ENCODE results near the gene TSPAN12.

TSPAN12 gene

DNA sequence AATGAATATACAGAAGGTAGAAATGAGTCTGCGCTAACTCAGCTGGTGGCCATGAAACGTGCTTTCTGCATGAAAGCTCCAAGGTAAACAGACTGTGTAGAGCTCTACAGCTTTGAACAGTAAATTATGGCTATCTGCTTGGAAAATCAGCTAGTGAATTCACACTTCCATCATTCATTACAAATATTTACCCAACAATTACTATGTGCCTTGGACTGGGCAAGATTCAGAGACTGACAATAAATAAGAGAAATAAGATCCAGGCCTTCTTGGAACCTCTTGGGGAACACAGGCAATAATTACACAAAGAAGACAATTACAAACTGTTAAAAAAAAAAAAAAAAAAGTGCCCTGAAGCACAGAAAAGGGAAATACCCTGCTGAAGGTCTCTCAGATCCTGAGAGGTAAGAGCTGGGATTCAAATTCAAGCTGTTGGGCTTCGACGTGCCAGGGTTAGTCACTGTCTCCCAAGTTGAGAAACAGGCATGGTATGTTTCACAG lies 15.8 kb downstream of the TSPAN12 start:
- no peak for DNase-seq (ENCODE audit: low read depth)

DNA sequence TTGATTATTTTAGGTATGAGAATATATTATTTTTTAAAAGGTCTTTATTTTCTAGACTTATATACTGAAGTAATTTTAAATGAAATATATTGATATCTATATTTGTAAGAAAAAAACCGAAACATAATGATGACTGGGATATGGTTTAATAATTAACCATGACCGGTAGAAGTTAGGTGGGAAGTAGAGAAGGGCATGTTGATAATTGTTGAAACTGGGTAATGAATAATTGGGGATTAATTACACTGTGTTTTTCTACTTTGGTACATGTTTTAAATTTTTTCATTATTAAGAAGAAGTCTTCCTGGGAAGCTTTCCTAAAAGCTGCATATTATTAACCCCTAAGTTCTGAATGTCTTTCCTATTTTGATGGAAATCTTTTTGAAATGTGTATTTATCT lies 16.3 kb downstream of the TSPAN12 start:
- no peak for DNase-seq (ENCODE audit: low read depth)

GRCh38 chr7:120838281-120838682 lies 19.7 kb downstream of the TSPAN12 start:
- DNase-seq (ENCODE audit: low read depth): no peak

GRCh38 chr7:120837599-120837998 lies 20.3 kb downstream of the TSPAN12 start:
- DNase-seq (ENCODE audit: low read depth): no peak

DNA sequence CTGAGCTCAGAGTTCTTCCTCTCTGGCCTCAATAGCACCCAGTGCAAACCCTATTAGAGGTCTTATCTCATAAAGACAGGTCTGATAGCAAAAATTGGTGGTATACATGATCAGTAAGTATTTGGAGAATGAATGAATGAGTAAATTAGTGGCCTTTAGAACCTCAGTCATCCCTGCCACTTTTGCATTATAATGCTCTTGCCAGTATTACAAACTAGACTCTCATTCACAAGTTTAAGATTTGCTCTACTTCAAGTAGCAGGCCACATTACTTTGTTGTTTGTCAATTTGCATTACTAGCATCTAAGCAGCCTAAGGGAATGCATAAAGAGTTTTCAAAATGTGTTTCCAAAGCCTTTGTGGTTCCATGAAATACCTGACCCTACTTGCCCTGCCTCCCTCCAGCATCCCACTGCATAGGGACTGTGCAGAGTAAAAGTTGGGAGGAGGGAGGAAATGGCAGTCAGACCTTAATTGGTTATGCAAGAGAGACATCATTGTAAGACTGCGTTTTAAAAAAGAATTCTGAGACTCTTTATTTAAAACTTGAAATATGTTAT lies 21.3 kb downstream of the TSPAN12 start:
- DNase-seq (ENCODE audit: low read depth): no peak

GRCh38 chr7:120834726-120835125 lies 23.2 kb downstream of the TSPAN12 start:
- DNase-seq (ENCODE audit: low read depth): no peak

GRCh38 chr7:120833546-120833945 lies 24.4 kb downstream of the TSPAN12 start:
- no peak for DNase-seq (ENCODE audit: low read depth)

DNA sequence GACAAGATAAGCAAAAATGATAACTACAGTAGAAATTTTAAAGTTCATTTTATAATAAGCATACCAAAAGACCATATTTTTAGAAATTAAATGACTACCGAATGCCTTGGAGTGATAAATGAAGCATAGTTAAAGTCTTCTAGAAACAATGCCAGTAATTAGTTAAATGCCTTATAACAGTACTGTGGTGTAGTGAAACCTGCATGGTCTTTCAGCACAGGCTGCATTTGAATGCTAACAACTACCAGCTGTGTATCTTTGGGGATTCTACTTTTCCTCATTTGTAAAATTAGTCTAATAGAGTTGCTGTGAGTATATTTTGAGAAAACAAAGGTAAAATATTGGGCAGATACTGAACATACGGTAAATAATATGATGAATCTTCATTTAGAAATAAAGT lies 25.1 kb downstream of the TSPAN12 start:
- no peak for DNase-seq (ENCODE audit: low read depth)

DNA sequence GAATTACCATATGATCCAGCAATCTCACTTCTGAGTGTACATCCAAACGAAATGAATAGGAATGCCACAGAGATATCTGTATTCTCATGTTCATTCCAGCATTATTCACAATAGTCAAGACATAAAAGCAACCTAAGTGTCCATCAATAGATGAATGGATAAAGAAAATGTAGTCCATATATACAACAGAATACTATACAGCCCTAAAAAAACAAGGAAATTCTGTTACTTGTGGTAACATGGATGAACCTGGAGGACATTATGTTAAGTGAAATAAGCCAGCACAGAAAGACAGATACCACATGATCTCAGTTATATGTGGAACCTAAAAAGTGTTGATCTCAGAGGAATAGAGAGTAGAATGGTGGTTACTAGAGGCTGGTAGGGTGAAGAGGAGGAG lies 26.7 kb downstream of the TSPAN12 start:
- no peak for DNase-seq (ENCODE audit: low read depth)

DNA sequence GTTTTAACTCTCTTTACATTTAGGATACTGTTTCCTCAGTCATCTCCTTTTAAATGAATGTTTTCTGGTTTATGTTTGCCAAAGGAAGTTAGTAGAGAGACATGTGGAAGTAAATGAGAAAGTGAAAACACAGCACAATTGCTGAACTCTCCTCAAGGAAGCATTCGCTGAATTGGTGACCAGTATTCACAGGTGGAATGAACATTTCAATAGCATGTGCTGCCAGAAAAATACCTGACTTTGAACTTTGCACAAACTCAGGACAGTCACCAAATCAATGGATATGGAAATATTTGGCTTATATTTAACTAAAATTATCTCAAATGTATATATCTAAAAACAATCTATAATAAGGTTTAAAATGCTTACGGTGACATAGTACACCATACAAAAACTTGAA lies 28.5 kb downstream of the TSPAN12 start:
- no peak for DNase-seq (ENCODE audit: low read depth)

DNA sequence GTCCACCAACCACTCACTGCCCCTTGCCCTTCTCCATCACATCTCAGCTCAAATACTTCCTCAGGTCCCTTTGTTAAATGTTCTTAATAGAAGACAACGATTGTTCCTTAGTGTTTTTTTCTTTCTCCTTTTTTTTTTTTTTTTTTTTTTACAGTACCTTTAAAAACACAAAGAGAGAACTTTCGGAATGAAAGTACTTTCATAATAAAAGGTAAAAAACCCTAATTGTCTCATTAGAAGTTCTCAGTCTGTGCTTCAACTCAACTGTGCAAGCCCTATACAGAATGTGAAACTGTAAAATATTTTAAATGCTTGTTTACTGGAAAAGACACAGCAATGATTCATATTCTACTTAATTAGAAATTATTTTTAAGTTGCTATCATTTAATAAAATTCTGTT lies 29.4 kb downstream of the TSPAN12 start:
- DNase-seq (ENCODE audit: low read depth): no peak

DNA sequence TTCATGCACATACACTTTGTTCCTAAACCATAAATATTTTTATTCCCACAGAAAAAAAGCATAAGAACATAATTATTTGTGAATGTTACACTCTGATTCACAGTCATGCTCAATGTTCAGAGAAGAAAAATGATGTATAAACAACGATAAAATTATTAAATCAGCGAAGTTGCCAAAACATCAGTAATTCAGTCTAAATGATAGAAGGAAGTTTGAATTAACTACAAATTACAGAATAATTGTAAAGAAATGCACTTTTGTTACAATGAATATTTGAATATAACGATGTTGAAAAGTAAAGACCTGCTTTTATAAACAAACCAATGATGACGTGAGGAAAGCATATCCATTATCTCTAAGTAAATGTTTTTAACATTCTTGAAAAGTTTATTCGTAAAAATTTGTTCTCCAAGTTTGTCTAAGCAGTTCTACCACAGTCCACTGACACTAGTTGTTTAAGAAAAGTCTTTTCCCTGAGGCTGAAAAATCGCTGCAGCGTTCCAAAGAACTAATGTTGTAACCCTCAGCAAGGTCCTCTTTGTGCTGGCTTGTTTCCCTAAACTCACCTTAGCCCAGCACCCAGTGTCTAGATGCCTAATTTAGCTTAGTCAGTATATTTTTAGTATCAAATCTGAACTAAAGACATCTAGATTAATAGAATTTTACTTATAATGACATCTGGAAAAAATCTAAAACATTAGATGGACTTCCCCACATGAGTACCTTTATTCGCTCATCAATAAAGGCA lies 30.4 kb downstream of the TSPAN12 start:
- no peak for DNase-seq (ENCODE audit: low read depth)

GRCh38 chr7:120825576-120825975 lies 32.4 kb downstream of the TSPAN12 start:
- no peak for DNase-seq (ENCODE audit: low read depth)

DNA sequence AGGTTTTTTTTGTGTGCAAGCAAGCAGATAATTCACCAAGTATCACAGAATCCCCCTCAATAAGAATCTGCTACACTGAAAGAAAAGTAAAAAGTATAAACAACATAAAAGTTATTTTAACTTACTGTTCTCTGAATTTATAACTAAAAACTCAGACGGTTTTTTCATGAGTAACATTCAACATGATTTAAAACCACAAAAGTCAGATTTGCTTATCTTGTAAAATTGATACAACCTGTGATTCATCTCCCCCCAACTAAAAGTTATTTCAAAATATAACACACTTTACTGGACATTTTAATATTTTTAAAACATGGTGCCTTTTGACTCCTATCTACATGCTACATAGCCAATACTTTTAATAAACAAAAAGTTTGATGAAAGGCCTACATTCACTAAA lies 32.8 kb downstream of the TSPAN12 start:
- DNase-seq (ENCODE audit: low read depth): no peak

DNA sequence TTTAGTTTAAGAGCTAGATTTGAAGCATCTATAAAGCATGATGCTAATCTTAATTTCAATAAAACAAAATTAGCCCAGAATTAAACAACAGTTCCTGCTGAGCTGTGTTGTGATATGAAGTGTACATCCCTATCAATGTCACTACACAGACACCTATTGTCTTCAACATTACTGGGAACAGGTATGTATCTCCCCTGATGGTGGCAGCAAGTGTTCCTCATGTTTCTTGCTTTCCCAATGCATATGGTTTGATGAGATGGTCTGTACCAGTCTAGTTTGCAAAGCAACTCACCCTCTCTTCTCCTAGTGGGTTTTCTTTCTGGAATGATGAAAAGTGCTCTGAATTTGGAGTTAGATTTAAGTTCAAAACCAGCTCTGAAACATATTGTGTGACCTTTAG lies 38.1 kb downstream of the TSPAN12 start:
- DNase-seq (ENCODE audit: low read depth): no peak

DNA sequence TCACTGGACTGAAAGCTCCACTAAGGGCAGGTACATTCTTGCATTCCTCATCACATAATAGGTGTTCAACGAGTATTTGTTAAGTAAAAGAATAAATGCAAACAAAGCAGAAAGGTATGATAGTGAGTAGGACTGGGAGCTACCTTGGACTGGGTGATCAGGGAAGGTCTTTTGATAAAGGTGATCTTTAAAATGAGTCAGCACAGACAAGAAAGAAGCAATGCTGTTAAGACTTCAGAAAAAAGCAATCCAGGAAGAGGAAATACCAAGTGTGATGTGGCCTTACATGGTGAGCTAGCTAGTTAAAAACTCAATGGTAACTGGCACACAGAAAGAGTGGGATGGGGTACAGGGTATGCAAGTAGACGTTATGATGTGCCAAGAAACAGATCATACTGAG lies 40.1 kb downstream of the TSPAN12 start:
- no peak for DNase-seq (ENCODE audit: low read depth)

DNA sequence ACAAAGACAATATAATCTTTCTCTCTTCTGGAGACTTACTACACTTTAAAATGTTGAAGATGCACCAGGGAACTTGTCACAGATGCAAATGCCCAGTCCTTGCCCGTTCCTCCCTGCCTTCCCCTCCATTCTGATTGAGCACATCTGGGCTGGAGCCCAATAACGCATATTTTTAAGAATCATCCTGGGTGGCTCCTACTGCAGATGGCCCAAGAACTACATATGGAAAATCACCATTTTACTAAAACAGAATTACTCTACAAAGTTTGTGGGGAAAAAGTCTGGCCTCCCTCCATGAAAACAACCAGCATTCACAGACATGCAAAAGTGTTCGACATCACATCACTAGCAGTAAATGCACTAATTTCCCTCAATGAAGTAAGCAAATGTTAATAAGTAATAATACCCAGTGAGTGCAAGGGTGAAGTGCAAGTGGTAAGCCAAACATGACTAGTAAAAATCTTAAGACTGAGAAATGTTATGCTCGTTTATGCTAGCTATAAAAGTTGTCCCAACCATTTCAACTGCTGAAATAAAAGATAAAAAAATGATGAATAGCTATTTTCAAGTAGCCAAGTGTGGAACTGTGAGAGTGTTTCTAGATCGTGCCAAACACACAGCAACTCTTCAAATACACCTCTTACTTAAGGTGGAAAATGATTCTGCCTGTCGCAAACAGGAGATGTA lies 43.5 kb downstream of the TSPAN12 start:
- DNase-seq (ENCODE audit: low read depth): no peak

DNA sequence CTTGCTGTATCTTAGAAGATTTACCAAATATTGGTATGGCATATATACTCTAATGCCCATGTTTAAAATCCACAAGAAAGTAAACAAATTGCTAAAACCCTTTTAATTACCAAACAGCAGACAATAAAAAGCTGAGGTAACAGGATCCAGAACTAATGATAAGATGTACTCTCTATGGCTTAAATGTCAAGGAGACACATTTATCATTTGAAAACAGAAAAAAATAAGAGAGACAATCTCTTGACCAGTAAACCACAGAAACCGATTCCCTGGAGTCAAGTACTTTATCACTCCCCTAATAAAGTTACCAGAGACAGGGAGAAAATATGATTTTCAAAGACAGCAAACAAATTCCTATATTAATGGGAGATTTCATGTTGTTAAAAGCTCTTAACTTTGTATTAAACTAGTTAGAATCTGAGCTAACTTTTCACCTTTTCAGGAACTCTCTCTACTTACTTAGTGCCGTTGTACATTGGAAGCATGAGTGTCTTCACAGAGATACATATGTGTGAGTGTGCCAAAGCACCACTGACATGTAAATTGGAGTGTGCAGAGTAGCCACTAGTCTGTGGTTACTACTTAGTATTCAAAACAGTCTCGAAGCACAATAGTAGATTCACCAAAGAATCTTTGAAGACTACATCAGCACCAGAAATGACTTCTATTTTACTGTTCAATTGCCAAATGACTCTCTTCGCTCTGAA lies 44.2 kb downstream of the TSPAN12 start:
- DNase-seq (ENCODE audit: low read depth): no peak

- DNase-seq (ENCODE audit: low read depth): no peak
Measured at GRCh38 chr7:120813089-120813488, 44.9 kb downstream of the TSPAN12 start.

- no peak for DNase-seq (ENCODE audit: low read depth)
Measured at GRCh38 chr7:120809260-120809659, 48.7 kb downstream of the TSPAN12 start.

DNA sequence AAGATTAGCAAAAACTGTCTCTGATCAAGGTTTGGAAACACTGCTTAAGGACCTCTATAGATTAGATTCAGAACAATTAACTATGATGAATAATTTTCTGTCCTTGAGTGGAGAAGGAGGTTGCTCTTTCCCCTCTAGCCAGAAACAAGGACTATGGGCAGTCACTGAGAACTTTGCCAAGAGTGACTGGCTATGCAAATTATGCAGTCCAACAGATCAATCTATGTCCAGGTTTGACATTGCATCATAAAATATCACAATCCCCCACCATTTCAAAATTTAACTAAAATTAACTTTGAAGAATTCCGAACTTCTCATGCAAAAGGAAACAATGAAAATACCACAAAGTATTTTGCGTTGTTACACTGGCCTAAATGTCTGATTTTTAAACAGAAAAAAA lies 50.6 kb downstream of the TSPAN12 start:
- DNase-seq (ENCODE audit: low read depth): no peak

GRCh38 chr7:120806669-120807068 lies 51.3 kb downstream of the TSPAN12 start:
- no peak for DNase-seq (ENCODE audit: low read depth)
